Neutrophil (primary cell): Measurements from ENCODE around the gene DNAJB13.
A peak's percentile ranks its signal among the peaks of the same experiment; 100 is the strongest.

Source experiments
- H3K27ac ChIP-seq: fragments of 200-600 bp; sonication (generic); 2 replicates; pipeline ENCODE4 v1.5.1; 2016; ENCODE audit warnings: mild to moderate bottlenecking, moderate library complexity
- H3K27me3 ChIP-seq: fragments of 200-600 bp; sonication (generic); 2 replicates; pipeline ENCODE4 v1.6.0; 2016; ENCODE audit warnings: mild to moderate bottlenecking
- H3K36me3 ChIP-seq: fragments of 200-600 bp; sonication (generic); 2 replicates; pipeline ENCODE4 v1.5.1; 2017
- H3K4me1 ChIP-seq, 2 experiments: fragments of 200-600 bp in 1 of 2; sonication (generic) in 1 of 2; 1 replicate in 1 of 2; 2 replicates in 1 of 2; pipeline versions ENCODE4 v1.5.1 to v1.6.1; 2013 to 2016; ENCODE audit warnings: low read depth in 1 of 2, low read length in 1 of 2, mild to moderate bottlenecking in 1 of 2, moderate library complexity in 1 of 2; ENCODE audit not compliant: control insufficient read depth in 1 of 2, insufficient read depth in 1 of 2
- H3K4me3 ChIP-seq, 2 experiments: fragments of 200-600 bp in 1 of 2; sonication (generic) in 1 of 2; 1 replicate in 1 of 2; 2 replicates in 1 of 2; pipeline ENCODE4 v1.5.1; 2013 to 2016; ENCODE audit warnings: low read depth in 1 of 2, low read length in 1 of 2, mild to moderate bottlenecking in 1 of 2, moderate library complexity in 1 of 2
- H3K9me3 ChIP-seq: fragments of 200-600 bp; sonication (generic); 2 replicates; pipeline ENCODE4 v1.5.1; 2016
- CTCF ChIP-seq: fragments of 200-600 bp; sonication (generic); IDR thresholded peaks from 2 replicates; pipeline ENCODE4 v1.5.1; 2016; ENCODE audit warnings: antibody characterized with exemption

Gene DNAJB13

GRCh38 chr11:73974604-73975478 lies 24.0 kb downstream of the DNAJB13 start:
- Histone ChIP-seq H3K4me1 (peaks cover 23 to 25% of the 10 kb centered on the region in 2 experiments), H3K4me3 (no peak overlapping the region), H3K27ac (peak overlapping the region; percentile 53), H3K9me3 (no peaks in the 10 kb centered on the region), H3K27me3 (no peaks in the 10 kb centered on the region), H3K36me3 (peaks cover 62% of the 10 kb centered on the region)
- no peak for TF ChIP-seq CTCF

GRCh38 chr11:73975479-73975757 lies 24.6 kb downstream of the DNAJB13 start:
- no peaks in the 10 kb centered on the region for H3K27me3 ChIP-seq
- H3K4me1 ChIP-seq, result peaks cover 29 to 30% of the 10 kb centered on the region in 2 experiments
- peak overlapping the region; percentile 33 for H3K27ac ChIP-seq
- peaks cover 62% of the 10 kb centered on the region for H3K36me3 ChIP-seq
- H3K4me3 ChIP-seq, result no peak overlapping the region
- TF ChIP-seq CTCF, result no peak
- H3K9me3 ChIP-seq, result no peaks in the 10 kb centered on the region

- Histone ChIP-seq H3K27ac (no peak overlapping the region), H3K9me3 (no peaks in the 10 kb centered on the region), H3K27me3 (no peaks in the 10 kb centered on the region), H3K4me1 (peaks cover 41 to 42% of the 10 kb centered on the region in 2 experiments), H3K4me3 (no peak overlapping the region), H3K36me3 (peaks cover 67% of the 10 kb centered on the region)
- TF ChIP-seq CTCF, result no peak
Measured at GRCh38 chr11:73976451-73977151, 25.8 kb downstream of the DNAJB13 start.

GRCh38 chr11:73977856-73978519 lies 27.2 kb downstream of the DNAJB13 start:
- no peaks in the 10 kb centered on the region for H3K9me3 ChIP-seq
- no peak for TF ChIP-seq CTCF
- H3K27me3 ChIP-seq, result no peaks in the 10 kb centered on the region
- peaks cover 46 to 51% of the 10 kb centered on the region in 2 experiments for H3K4me1 ChIP-seq
- H3K36me3 ChIP-seq, result peaks cover 66% of the 10 kb centered on the region
- peak overlapping the region; percentile 87 for H3K27ac ChIP-seq
- no peak overlapping the region for H3K4me3 ChIP-seq

- peaks cover 60% of the 10 kb centered on the region for H3K36me3 ChIP-seq
- TF ChIP-seq CTCF, result no peak
- no peak overlapping the region for H3K4me3 ChIP-seq
- H3K27ac ChIP-seq, result peak overlapping the region; percentile 87
- H3K27me3 ChIP-seq, result no peaks in the 10 kb centered on the region
- H3K4me1 ChIP-seq, result peaks cover 46 to 54% of the 10 kb centered on the region in 2 experiments
- no peaks in the 10 kb centered on the region for H3K9me3 ChIP-seq
Measured at GRCh38 chr11:73978576-73979086, 27.8 kb downstream of the DNAJB13 start.
